ENCODE data around the gene TMEM100.

- TF ChIP-seq, protein P1, sequence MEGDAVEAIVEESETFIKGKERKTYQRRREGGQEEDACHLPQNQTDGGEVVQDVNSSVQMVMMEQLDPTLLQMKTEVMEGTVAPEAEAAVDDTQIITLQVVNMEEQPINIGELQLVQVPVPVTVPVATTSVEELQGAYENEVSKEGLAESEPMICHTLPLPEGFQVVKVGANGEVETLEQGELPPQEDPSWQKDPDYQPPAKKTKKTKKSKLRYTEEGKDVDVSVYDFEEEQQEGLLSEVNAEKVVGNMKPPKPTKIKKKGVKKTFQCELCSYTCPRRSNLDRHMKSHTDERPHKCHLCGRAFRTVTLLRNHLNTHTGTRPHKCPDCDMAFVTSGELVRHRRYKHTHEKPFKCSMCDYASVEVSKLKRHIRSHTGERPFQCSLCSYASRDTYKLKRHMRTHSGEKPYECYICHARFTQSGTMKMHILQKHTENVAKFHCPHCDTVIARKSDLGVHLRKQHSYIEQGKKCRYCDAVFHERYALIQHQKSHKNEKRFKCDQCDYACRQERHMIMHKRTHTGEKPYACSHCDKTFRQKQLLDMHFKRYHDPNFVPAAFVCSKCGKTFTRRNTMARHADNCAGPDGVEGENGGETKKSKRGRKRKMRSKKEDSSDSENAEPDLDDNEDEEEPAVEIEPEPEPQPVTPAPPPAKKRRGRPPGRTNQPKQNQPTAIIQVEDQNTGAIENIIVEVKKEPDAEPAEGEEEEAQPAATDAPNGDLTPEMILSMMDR (IDR thresholded peaks at IDR 0.05): no peak
- peak; percentile 34 to 72 (median 68) for TF ChIP-seq POLR2AphosphoS5 (IDR thresholded peaks at IDR 0.05)
These were observed at the start of gene TMEM100 for GRCh38 chr17:55722742-55723487.

All from sigmoid colon (tissue), 4 donors.